Measurements from ENCODE around the gene LRRC4.

LRRC4 gene

DNA sequence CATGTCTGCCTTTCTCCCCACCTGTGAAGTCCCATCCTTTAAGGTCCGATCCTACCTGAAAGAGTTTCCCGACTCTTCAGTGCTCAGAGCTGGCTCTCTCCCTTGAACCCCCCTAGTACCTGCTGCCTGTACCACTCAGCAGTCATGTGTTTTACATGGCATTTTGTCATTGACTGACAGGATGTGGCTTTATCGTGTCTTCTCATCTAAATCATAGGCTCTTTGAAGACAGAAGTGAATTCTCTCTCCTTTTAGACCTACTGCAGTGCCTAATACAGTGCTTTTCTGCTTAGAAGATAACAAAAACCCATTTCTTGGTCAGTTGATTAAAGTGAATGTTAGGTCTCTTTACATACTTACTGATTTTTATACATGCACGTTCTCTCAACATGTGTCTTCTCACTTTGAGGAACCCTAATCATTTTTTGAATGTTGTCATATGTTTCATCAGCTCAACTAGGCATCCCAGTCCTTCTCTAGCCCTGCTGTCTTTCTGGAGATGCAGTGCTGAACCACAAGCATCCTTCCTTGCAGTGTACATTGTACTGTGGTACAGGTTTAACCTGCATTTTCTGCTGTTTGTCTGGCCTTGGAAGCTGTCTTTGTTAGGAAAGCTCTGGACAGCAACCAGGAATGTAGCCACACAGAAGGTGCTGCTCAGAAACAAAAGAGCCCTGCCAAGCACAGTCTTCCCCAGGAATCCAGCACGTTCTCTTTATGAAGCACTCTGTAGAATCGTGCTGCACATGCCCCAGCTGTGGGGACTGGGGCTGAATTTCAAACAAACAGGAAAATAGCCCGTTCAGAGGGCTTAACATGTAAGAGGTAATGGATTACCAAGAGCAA lies 28.1 kb upstream of the LRRC4 start:
- DNase-seq (ENCODE audit: low read depth in 2 of 2), result no peak

DNA sequence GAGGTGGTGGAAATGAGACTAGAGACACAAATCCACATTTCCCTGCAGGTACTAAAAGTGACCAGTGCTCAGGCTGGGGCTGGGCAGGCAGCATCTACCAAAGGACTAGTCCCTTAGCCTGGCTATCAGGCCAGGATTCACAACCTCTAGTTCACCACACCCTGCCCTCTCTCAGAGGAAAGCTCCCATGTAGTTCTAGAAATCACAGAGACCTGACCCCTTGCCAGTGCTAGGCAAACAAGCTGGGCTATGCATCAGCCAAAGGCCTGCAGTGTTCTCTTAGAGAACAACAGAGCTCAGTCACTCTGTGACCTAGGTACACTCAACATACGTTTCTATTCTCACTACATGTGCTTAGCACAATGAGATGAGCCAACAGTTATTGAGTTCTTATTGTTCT lies 26.7 kb upstream of the LRRC4 start:
- DNase-seq (ENCODE audit: low read depth in 2 of 2), result no peak

DNA sequence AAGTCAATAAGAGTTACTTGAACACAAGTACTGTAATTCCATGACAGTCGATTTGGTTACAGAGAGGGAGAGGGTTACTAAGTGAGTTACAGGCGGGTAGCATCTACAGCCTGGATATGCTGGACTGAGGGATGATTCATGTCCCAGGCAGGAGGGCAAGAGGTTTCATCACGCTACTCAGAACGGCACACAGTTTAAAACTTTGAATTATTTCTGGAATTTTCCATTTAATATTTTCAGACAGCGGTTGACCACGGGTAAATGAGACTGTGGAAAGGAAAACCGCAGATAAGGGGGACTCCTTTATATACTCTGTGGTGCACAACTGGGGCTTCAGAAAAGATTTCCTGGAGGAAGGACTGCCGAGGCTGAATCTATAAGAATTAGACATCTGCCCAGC lies 25.7 kb upstream of the LRRC4 start:
- DNase-seq (ENCODE audit: low read depth in 2 of 2), result no peak

DNA sequence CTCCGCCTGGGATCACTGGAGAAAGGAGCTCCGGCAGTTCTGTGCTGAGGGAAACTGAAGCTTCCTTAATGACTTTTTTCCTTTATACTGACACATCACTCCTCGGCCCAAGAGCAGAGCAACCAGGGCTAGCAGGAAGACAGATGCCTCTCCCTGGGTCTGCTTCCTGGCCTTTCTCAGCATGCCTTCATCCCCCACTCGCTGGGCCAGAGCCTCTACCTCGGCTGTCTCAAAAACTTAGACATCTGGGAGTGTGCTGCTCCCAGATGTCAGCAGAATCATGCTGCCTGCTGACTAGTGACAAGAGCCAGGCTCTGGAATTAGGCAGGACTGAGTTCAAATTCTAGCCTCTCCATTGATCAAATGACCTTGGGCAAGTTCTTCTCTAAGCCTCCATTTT lies 24.4 kb upstream of the LRRC4 start:
- no peak for DNase-seq (ENCODE audit: low read depth in 2 of 2)

DNA sequence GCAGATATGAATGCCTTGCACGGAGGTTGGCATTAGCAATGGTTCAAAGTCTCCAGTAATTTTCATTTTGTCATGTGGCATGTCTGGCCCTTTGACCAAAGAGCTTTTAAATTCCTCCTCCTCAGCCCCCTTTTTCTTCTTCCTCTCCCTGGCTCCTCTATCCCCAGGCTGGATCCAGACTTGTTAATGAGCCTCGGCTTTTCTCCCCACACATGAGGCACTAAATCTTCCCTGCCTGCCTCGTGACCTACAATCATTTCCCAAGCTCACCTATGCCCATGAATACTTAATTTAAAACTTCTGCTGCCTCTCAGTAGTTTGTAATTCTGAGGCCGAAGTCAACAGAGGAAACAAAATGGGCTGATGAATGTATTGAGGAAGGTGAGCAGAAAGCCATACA lies 23.3 kb upstream of the LRRC4 start:
- no peak for DNase-seq (ENCODE audit: low read depth in 2 of 2)

DNA sequence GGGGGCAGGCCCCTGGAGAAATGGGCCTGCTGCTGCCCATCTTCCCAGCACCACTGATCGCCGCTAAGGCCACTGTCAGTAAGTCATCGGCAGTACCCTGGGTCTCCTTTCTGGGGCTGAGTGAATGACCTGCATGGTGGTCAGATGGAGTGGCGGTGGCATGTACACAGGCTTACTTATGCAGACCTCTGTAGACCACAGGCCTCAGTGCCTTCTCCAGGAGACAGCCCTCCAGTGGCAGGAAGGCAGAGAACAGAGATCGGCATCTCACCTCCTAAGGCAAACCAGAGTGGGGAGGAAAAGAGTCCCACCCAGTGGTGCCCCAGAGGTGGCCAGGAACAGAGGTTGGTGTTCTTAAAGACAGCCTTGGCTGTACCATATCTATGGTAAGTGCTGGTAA lies 22.8 kb upstream of the LRRC4 start:
- DNase-seq (ENCODE audit: low read depth in 2 of 2), result no peak

DNA sequence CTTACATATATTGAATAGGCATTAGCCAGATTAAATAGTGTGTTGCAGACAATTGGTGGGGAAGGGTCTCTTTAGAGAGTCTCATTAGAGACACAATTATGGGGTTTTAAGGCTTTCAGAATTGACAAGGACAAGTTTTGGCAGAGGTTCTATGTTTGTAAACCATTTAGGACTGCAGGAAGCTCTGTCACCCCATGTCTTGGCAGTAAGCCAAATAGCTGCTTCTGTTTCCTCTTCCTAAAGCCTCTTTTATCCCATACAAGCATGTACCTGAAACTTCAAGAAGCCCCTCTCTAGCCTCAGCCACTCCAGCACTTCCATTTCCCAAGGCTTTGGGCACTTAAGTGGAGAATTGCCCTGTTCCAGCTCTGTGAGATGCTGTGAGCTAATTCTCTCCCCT lies 21.8 kb upstream of the LRRC4 start:
- no peak for DNase-seq (ENCODE audit: low read depth in 2 of 2)

DNA sequence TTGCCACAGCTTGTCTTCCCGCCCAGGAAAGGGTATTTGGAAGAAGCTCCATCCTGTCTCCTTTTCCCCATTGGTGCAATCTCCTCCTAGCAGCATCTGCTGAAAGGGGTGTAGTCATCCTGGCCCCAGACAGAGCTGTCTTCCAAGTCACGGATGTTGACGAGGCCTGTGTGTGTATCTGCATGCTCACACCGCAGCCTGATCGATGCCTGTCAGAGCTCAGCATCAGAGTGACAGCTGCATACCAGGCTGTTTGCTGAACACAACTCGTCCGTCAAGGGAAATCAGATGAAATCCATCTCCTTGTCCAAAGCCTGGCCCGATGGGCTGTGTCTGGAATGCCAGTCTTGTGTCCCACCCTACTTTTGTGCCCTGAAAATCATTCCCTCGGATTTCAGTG lies 21.2 kb upstream of the LRRC4 start:
- no peak for DNase-seq (ENCODE audit: low read depth in 2 of 2)

DNA sequence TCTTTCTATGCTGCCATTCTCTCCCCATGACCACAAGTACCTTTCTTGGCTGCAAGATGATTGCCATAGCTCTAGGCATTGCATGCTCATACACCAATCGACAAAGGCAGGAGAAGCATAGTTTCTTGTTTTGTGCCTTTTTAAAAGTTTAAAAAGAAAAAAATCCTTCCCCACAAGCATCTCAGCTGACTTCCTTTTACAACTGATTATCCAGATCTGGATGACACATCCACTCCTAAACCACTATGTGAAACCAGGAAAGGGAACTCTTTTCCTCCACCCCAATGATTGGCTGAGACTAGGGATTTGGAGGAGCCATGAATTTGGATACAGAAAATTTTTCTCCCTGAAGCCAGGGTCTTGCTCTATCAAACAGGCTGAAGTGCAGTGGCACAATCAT lies 14.5 kb upstream of the LRRC4 start:
- DNase-seq (ENCODE audit: low read depth in 2 of 2), result no peak

DNA sequence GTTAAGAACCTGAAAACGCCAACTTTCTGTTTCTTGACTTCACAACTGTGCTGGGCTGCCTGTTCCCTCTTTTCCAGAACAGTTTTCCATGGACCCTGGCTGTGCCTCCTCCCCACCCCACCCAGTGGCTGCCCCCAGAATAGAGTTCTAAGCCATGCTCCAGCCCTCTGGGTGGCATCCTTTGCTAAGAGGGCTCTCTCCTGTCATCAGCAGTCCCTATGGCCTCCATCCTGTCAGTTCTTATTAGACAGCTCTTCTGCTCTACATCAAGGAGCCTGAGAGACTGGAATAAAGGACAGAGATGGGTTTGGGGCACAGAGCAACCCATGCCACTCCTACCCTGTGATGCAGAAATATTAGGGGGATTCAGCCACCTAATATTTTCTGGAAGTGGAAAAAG lies 13.9 kb upstream of the LRRC4 start:
- DNase-seq (ENCODE audit: low read depth in 2 of 2), result no peak

DNA sequence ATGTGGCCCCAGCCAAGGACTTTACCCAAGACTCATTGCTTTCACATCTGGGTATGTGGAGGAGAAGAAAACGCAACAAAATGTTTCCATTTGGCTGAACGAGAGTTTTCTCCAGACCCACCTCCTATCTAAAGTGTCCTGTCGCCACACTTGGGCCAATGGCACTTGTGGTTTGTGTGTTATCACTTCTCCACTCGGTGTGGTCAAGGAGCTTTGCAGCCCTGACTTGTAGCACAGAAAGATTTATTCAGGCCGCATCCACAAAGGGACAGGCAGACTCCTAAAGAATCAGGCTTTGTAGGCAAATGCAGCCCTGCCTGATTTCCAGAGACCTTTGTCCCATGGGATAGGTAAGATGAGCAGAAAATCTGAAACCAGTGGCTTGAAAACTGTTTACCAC lies 12.8 kb upstream of the LRRC4 start:
- DNase-seq (ENCODE audit: low read depth in 2 of 2), result no peak

DNA sequence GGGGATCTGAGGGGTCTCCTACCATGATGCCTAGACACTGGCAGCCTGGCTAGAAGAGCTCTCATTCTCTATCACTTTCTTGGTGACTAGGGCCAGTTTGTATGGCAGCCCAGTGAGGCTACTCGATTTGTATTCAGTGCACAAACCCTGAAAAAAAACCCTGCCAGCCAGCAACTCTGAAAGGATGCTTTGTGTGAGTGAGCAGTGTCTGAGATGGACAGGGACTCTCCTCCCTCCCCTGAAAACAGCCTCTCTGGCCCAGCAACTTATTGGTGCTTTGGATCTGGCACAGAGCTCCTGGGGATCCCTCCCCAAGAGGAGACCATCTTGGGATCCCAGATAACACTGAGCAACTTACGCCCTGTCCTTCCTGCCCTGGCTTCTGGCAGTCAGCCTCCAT lies 10.8 kb upstream of the LRRC4 start:
- DNase-seq (ENCODE audit: low read depth in 2 of 2), result no peak

DNA sequence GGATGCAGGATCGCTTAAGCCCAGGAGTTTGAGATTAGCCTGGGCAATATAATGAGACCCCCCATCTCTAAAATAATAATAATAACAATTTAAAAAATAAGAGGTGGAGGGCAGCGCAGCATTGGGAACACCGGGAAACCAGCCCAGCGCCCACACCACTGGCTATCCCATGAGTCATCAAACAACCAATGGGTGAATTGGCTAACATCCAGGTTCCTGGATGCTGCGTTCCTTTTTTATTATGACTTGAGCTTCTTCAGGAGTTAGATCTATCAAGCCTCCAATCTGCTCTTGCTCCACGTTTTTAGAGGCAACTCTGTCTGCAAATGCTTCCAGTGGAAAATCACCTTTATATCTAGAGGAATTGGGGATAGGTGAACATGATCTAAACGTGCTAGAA lies 10.0 kb upstream of the LRRC4 start:
- DNase-seq (ENCODE audit: low read depth in 2 of 2), result no peak

DNA sequence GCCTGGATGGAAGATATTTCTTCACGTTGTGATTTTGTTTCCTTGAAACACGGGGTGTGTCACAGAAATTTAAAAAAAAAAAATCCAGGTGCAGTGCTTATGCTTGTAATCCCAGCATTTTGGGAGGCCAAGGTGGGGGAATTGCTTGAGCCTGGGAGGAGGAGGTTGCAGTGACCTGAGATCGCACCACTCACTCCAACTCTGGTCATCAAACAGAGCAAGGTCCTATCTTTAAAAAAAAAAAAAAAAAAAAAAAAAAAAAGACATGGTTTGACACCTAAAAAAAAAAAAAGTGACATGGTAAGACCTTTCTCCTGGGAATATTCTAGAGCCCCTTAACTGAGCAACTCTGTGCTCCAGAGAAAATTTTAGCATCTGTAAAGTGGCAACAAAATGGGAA lies 9.0 kb upstream of the LRRC4 start:
- DNase-seq (ENCODE audit: low read depth in 2 of 2), result no peak

DNA sequence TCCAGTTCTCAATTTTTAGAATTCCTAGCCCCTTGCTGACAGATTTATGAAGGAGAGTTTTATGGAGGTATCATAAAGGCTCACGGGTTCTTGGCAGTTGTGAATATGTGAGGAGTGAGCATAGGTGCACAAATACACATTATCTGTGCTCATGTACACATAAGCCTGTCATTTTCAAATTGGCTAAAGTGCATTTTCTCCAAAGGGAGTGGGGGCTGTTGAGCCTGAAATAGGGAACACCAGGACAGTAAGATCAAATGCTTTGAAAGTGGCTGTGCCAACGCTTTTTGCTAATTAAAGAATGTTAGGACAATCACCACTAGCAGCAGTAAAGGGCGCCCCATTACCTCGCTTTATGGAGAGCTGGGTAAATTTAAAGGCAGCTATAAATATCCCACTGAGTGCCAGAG lies 8.3 kb upstream of the LRRC4 start:
- DNase-seq (ENCODE audit: low read depth in 2 of 2), result no peak

DNA sequence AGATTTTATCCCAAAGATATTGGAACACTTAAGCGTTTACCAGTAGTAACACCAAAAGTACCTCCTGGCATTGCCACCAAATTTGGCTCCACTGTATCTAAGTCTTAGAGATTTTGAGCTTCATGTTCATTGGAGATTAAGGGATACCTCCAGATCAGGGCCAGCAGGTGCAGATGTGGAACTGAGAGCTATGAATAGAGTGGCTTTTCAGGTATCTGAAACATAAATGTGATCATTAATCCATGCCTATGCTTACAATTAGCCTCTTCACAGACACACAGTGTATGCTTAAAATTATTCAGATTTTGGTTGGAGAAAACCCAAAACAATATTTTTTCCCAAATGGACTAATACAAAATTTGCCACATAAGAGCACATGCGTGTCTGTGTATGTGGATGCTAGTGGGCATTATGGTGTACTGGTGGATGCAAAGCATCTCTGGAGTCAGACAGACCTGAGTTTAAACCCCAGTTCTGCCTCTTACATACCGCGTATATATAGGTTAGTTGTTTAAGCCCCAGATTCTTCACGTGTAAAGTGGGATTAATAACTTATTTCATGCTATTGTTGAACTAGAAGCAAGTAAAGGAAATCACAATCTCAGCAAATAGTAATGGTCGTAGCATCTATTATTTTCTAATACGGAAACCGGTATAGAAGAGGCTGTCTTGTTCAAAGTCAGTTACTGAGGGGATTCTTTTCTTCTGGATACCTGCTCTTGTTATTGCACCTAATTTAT lies 6.8 kb upstream of the LRRC4 start:
- DNase-seq (ENCODE audit: low read depth in 2 of 2), result no peak

DNA sequence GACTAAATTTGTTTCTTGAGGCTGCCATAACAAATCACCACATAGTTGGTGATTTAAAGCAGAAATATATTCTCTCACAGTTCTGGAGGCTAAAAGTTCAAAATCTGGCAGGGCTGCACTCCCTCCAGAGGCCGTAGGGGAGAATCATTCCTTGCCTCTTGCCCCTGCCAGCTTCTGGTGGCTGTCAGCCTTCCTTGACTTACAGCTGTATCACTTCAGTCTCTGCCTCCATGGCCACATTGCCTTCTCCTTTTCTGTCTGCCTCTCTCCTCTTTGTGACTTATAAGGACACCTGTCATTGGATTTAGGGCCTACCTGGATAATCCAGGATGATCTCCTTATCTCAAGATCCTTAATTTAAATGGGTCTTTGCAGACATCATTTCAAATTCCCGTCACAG lies 5.8 kb upstream of the LRRC4 start:
- DNase-seq (ENCODE audit: low read depth in 2 of 2), result no peak

DNA sequence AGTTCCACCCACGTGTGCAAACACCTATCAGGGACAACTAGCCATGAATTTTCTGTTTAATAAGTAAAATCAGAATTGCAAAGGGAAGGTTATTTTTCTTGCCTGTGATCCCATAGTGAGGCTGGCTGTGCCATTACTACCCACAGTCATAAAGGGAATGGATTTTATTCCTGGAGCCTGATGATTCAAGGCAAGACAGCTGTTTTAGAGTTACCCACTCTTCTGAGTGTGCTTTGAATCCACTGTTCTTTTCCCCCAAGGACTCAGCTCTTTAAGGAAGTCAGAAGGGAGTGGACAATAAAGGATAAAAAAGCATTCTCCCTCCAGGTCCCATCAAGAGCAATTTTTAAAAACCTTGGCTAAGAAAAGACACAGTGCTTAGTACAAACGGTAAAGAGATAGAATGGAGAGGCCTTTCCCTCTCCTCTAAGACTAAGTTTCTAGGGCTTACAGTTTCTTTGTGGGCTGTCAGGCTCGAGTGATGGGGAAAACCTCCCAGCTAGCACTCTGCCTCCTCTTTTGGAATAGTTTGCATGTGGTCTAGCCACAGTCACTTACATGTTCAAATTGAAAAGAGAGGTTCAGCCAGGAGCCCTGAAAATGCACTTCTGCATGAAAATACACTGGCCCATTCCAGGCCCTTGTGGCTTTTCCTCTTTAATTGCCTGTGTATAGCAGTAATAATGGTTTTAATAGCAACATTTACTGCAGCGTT lies 5.1 kb upstream of the LRRC4 start:
- DNase-seq (ENCODE audit: low read depth in 2 of 2), result no peak

DNA sequence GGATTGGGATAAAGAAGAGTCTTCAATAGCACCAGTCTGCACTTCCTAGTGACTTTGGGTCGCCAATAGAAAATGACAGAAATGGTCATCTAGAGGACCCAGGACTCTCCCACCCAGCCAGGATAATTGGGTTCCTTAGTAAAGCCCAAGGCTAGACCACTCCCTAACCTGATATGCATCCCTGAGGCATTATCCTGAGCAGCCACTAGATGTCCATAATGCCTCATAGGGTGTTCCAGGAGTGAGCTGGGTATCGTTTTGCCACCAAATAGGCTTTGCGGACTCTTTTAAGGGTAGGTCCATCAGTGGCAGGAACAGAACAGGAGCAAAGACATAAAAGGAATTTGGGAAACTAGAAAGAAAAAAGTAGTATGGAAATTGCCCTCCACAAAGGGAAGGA lies 4.5 kb upstream of the LRRC4 start:
- no peak for DNase-seq (ENCODE audit: low read depth in 2 of 2)

DNA sequence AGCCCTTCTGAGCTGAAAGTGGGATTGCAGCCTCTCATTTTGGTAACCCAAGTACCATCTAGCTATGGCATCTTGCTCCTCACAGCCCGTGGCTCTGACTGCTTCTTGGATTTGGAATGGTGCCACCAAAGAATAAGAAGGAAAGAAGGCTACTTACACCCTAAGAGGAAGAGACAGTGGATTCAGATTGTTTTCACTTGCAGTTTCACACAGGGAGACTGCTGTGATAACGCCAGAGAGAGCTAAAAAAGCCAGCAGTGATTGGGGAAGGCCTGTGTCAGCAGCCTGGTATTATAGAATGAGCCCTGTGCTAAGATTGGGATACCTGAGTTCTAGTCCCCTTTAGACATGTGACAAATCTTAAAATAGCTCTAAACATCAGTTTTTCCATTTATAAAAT lies 3.6 kb upstream of the LRRC4 start:
- no peak for DNase-seq (ENCODE audit: low read depth in 2 of 2)

DNA sequence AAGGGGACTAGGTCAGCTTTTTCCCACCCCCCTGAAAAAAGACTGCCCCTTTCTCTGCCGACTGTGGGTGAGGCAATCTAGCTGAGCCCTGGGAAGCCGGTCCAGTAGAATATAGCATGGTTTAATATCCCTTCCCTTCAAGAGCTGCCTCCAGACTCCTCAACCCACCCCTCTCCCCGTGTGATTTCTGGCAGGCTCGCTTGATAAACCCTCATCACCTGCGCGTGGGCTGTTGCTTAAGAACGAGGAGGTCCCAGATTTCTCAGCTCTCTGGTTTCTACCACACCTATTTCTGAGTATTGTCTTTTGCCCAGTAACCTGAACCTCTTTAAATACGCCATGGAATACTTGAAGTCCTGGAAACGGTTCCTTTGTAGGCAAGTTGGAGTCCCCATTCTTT lies 2.0 kb upstream of the LRRC4 start:
- no peak for DNase-seq (ENCODE audit: low read depth in 2 of 2)

DNA sequence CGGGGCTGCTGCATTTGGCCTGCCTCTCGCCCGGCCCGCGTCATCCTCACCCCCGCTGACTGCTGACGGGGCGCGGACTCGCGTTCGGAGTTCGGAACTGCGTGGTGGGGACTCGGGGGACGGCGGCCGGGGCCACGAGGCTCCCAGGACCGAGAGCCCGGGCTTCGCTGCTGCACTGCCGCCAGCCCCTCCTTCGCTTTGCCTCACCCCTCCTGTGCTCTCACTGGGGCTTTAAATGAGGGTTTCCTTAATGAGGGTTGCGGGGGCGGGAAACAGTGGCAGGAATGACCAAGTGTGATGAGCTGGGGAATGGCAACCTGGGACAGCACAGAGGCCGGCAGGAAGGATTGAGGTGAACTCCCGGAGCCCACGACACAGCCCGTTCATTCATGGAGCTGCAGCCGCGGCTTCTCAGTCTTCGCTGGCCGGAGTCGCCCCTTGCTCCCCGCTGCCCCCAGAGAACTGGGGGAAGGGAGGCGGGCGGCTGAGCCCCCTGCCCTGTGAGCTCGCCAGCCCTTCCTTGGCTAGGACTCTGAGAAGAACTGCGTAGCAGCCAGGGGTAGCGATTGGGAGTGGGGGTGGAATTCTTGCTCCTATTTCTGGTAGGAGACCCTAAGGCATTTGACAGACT lies 1.5 kb upstream of the LRRC4 start:
- DNase-seq (ENCODE audit: low read depth in 2 of 2), result no peak

Measured in activated CD8-positive, alpha-beta memory T cell treated with anti-CD3 and anti-CD28 coated beads for 4 hours (primary cell).